RWPE2 (cell line): ENCODE measurements around the gene PLSCR5.

Source experiments
- ATAC-seq: fragments of 200-7000 bp; cut with Tn5 transposase; 3 replicates; pipeline ENCODE4 v1.9.1; 2021; ENCODE audit warnings: low read depth
- DNase-seq: peaks from one replicate; pipeline ENCODE4 v3.0.0-alpha.2; 2020; ENCODE audit warnings: low spot score
- H3K27ac ChIP-seq: fragments of 450-650 bp; 2 replicates; pipeline ENCODE4 v1.5.1; 2017; ENCODE audit warnings: mild to moderate bottlenecking; ENCODE audit not compliant: poor library complexity, severe bottlenecking
- H3K27me3 ChIP-seq: fragments of 250-450 bp; sonication (Bioruptor Pico); 2 replicates; pipeline ENCODE4 v1.5.1; 2021; ENCODE audit warnings: mild to moderate bottlenecking, moderate library complexity; ENCODE audit not compliant: insufficient read depth, poor library complexity, severe bottlenecking
- H3K36me3 ChIP-seq: fragments of 250-450 bp; sonication (Bioruptor Pico); 2 replicates; pipeline ENCODE4 v1.5.1; 2020; ENCODE audit warnings: low read depth, mild to moderate bottlenecking, moderate library complexity
- H3K4me1 ChIP-seq: fragments of 250-450 bp; sonication (Bioruptor Pico); 2 replicates; pipeline ENCODE4 v1.5.1; 2021; ENCODE audit warnings: mild to moderate bottlenecking, moderate library complexity; ENCODE audit not compliant: insufficient read depth, poor library complexity, severe bottlenecking
- H3K4me3 ChIP-seq: fragments of 250-450 bp; sonication (Bioruptor Pico); 2 replicates; pipeline ENCODE4 v1.5.1; 2021; ENCODE audit warnings: mild to moderate bottlenecking, moderate library complexity; ENCODE audit not compliant: severe bottlenecking
- H3K9me3 ChIP-seq: fragments of 250-450 bp; sonication (Bioruptor Pico); 2 replicates; pipeline ENCODE4 v1.5.1; 2021; ENCODE audit warnings: mild to moderate bottlenecking, moderate library complexity; ENCODE audit not compliant: severe bottlenecking
- TF ChIP-seq, protein P1 (sequence below): fragments of 450-650 bp; IDR thresholded peaks from one replicate; pipeline ENCODE4 v1.5.1; 2017; ENCODE audit warnings: mild to moderate bottlenecking, moderate library complexity; ENCODE audit not compliant: poor library complexity, severe bottlenecking

The PLSCR5 gene, protein sequence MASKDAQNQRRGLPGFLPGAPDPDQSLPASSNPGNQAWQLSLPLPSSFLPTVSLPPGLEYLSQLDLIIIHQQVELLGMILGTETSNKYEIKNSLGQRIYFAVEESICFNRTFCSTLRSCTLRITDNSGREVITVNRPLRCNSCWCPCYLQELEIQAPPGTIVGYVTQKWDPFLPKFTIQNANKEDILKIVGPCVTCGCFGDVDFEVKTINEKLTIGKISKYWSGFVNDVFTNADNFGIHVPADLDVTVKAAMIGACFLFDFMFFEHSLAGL

DNA sequence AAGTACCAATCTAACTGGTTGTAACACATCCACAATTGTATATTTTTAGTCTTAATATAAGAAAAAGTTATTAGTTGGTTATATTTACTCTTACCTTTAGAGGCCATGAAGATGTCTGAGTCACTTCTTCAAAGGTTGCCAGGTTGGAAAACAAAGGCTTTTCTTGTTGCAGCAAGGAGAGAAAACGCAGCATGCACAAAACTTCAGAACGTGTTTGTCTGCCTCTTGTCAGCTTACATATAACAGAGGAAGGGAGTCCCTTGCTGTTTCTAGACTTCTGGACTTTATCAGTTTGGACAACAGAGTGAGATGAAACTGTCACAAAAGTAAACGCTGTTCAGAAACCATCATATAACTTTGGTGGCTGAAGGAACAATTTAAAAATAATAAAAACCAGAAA lies at the start of gene PLSCR5:
PLSCR5 (minus strand) TSS at position 241 of the 400 bp plus-strand sequence; CDS start at position 107, 134 bp downstream.
- ATAC-seq: 0 out of 3 replicates have a peak, but pooled peaks have one; percentile 29
- Histone ChIP-seq H3K27ac (no peak within 1 kb of the TSS), H3K9me3 (no peaks in the 10 kb centered on the region), H3K4me3 (no peak within 1 kb of the TSS), H3K4me1 (no peaks in the 10 kb centered on the region), H3K36me3 (no peaks in the 10 kb centered on the region), H3K27me3 (no peaks in the 10 kb centered on the region)
- no peak for DNase-seq
- TF ChIP-seq, protein P1, sequence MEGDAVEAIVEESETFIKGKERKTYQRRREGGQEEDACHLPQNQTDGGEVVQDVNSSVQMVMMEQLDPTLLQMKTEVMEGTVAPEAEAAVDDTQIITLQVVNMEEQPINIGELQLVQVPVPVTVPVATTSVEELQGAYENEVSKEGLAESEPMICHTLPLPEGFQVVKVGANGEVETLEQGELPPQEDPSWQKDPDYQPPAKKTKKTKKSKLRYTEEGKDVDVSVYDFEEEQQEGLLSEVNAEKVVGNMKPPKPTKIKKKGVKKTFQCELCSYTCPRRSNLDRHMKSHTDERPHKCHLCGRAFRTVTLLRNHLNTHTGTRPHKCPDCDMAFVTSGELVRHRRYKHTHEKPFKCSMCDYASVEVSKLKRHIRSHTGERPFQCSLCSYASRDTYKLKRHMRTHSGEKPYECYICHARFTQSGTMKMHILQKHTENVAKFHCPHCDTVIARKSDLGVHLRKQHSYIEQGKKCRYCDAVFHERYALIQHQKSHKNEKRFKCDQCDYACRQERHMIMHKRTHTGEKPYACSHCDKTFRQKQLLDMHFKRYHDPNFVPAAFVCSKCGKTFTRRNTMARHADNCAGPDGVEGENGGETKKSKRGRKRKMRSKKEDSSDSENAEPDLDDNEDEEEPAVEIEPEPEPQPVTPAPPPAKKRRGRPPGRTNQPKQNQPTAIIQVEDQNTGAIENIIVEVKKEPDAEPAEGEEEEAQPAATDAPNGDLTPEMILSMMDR: no peak

DNA sequence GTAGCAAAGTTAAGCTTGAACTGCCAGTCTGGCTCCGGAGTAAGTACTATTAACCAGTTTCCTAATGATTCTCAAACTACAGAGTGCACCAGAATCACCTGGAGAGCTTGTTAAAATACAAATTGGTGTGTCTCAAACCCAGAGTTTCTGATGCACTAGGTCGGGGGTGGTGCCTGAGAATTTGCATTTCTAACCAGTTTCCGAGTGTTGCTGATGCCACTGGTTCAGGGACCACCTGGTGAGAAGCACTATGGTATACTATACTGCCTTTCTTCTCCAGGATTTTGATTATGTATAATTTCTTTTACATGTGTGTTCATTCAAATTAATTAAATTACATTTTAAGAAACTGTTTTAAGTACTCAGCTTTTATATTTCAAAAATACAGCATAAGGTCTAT lies 48.8 kb upstream of the PLSCR5 start:
- Histone ChIP-seq H3K9me3 (no peaks in the 10 kb centered on the region), H3K27me3 (no peaks in the 10 kb centered on the region), H3K4me3 (no peak overlapping the region), H3K27ac (no peak overlapping the region), H3K36me3 (no peaks in the 10 kb centered on the region), H3K4me1 (no peaks in the 10 kb centered on the region)
- TF ChIP-seq, protein P1: no peak
- no peak for DNase-seq
- no peak for ATAC-seq

DNA sequence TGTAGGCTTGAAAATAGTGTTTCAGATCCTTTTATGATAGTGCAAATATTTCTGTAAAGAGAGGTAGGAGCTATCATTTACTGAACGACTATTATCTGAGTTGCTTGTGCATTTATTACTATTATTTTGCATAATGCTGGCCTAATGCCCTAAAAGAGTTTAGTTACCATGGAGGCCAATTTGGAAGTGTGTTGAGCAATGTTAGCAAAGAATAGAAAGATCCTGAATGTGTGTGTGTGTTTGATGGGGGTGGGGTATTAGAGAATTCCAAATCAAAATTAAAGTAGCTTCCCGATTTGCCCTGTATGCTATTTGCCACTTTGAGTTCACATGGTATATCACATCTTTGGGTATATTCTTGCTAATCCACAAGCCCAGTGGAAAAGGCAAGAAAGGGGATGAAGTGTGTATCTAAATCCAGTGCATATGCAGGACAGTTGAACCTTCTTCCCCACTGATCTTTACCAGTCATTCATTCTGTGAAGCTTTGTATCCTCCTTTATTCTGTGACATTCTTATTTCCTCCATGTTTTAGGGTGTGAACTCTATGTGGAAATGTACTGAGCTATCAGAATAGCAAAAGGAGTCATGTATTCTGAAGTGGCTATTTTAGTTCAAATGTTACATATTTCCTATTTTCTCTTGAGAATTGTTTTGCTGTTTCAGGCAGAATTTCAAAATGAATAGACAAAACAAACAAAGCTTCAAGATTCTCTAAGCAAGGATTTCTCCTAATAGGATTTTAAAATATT lies 45.7 kb upstream of the PLSCR5 start:
- no peak for ATAC-seq
- no peak for DNase-seq
- TF ChIP-seq, protein P1: no peak

DNA sequence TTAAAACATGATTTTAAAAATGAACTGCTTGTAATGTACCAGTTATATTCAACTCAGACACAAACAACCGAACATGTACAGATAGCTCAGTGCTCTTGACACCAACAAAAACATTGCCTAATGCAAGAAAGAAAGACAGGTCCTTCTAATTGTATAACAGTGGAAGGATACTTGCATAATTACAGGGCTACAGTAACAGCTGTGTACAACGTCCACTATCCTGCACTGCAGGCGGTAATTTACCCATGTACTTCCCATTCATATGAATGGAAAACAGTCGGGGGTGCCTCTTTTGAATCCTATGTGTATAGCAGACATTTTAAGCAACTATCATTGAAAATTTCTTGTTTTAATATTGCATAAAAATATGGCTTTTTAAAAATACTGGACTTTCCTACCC lies 41.1 kb upstream of the PLSCR5 start:
- Histone ChIP-seq H3K27me3 (no peaks in the 10 kb centered on the region), H3K27ac (no peak overlapping the region), H3K36me3 (no peaks in the 10 kb centered on the region), H3K4me1 (no peaks in the 10 kb centered on the region), H3K9me3 (no peaks in the 10 kb centered on the region), H3K4me3 (no peak overlapping the region)
- ATAC-seq (no peak), DNase-seq (no peak)
- TF ChIP-seq, protein P1: no peak

More for the DNA sequence above, 45.7 kb upstream of the PLSCR5 start:
- Histone ChIP-seq H3K27me3 (no peaks in the 10 kb centered on the region), H3K36me3 (no peaks in the 10 kb centered on the region), H3K4me1 (no peaks in the 10 kb centered on the region), H3K4me3 (no peak overlapping the region), H3K27ac (no peak overlapping the region), H3K9me3 (no peaks in the 10 kb centered on the region)
